ENCODE results near the gene CYLD. TPM values are rescaled to one million over a fixed set of nuclear protein-coding genes. Genes with fewer than 3 reads are reported as not detected.

Gene CYLD
- total RNA-seq, 1 donor from 2014 or later = 27.9 TPM

- Histone ChIP-seq H3K4me3 (ENCODE audit: low read depth, low read length) (no peak overlapping the region), H3K27me3 (ENCODE audit: control insufficient read depth, insufficient read depth, low read length) (no peaks in the 10 kb centered on the region), H3K36me3 (ENCODE audit: control insufficient read depth, insufficient read depth, low read length) (no peaks in the 10 kb centered on the region)
- DNase-seq (ENCODE audit: low read depth) (no peak), FAIRE-seq (no peak)
- TF ChIP-seq CTCF (IDR thresholded peaks at IDR 0.05; ENCODE audit: insufficient read depth, low read length, severe bottlenecking) = no peak
Observed at GRCh38 chr16:50717091-50717490, 24.8 kb upstream of the CYLD start.

- Histone ChIP-seq H3K36me3 (ENCODE audit: control insufficient read depth, insufficient read depth, low read length) (no peaks in the 10 kb centered on the region), H3K27me3 (ENCODE audit: control insufficient read depth, insufficient read depth, low read length) (no peaks in the 10 kb centered on the region), H3K4me3 (ENCODE audit: low read depth, low read length) (no peak overlapping the region)
- no peak for FAIRE-seq
- no peak for DNase-seq (ENCODE audit: low read depth)
- TF ChIP-seq CTCF (IDR thresholded peaks at IDR 0.05; ENCODE audit: insufficient read depth, low read length, severe bottlenecking) = no peak
Observed at GRCh38 chr16:50717494-50717893, 24.4 kb upstream of the CYLD start.

GRCh38 chr16:50718061-50718760 lies 23.7 kb upstream of the CYLD start:
- FAIRE-seq (no peak), DNase-seq (ENCODE audit: low read depth) (no peak)
- Histone ChIP-seq H3K27me3 (ENCODE audit: control insufficient read depth, insufficient read depth, low read length) (no peaks in the 10 kb centered on the region), H3K4me3 (ENCODE audit: low read depth, low read length) (no peak overlapping the region), H3K36me3 (ENCODE audit: control insufficient read depth, insufficient read depth, low read length) (no peaks in the 10 kb centered on the region)
- no peak for TF ChIP-seq CTCF (IDR thresholded peaks at IDR 0.05; ENCODE audit: insufficient read depth, low read length, severe bottlenecking)

GRCh38 chr16:50718761-50719400 lies 23.0 kb upstream of the CYLD start:
- no peak for TF ChIP-seq CTCF (IDR thresholded peaks at IDR 0.05; ENCODE audit: insufficient read depth, low read length, severe bottlenecking)
- FAIRE-seq = peak; percentile 68
- DNase-seq (ENCODE audit: low read depth) = peak; percentile 73
- no peaks in the 10 kb centered on the region for H3K27me3 ChIP-seq (ENCODE audit: control insufficient read depth, insufficient read depth, low read length)
- no peaks in the 10 kb centered on the region for H3K36me3 ChIP-seq (ENCODE audit: control insufficient read depth, insufficient read depth, low read length)
- peak overlapping the region; percentile 27 for H3K4me3 ChIP-seq (ENCODE audit: low read depth, low read length)

GRCh38 chr16:50719401-50720337 lies 22.2 kb upstream of the CYLD start:
- H3K4me3 ChIP-seq (ENCODE audit: low read depth, low read length) = peak overlapping the region; percentile 27
- no peak for DNase-seq (ENCODE audit: low read depth)
- no peak for TF ChIP-seq CTCF (IDR thresholded peaks at IDR 0.05; ENCODE audit: insufficient read depth, low read length, severe bottlenecking)
- no peaks in the 10 kb centered on the region for H3K36me3 ChIP-seq (ENCODE audit: control insufficient read depth, insufficient read depth, low read length)
- FAIRE-seq = no peak
- no peaks in the 10 kb centered on the region for H3K27me3 ChIP-seq (ENCODE audit: control insufficient read depth, insufficient read depth, low read length)
